IMR-90 (cell line): Measurements from ENCODE around the gene TMEM101. TPM values are rescaled to one million over a fixed set of nuclear protein-coding genes. Genes with fewer than 3 reads are reported as not detected.

Experiments used
- ATAC-seq: fragments of 200-7000 bp; cut with Tn5 transposase; 2 replicates; pipeline ENCODE4 v1.9.1; 2020; ENCODE audit warnings: low read depth, mild to moderate bottlenecking, moderate library complexity
- BruUV-seq: library from RNA; stranded (reverse); fragments of 400-500 nt; replicated peaks from 2 replicates; lab custom pipeline; 2021; lab: Mats Ljungman, UMichigan
- CTCF ChIA-PET: fragments of 300-600 bp; formaldehyde crosslinking; extraction: SDS; loops from one replicate; lab custom pipeline; 2021; ENCODE audit warnings: antibody characterized with exemption; lab: Yijun Ruan, JAX
- POLR2A ChIA-PET: fragments of 300-600 bp; sonication (Branson Sonifier 250); formaldehyde crosslinking; loops from one replicate; lab custom pipeline; 2022; ENCODE audit warnings: antibody characterized with exemption; ENCODE audit not compliant: unreplicated experiment; lab: Charles Lee
- DNase-seq: peaks from one replicate; pipeline ENCODE4 v3.0.0; 2013
- H2AFZ ChIP-seq: replicated peaks from 2 replicates; pipeline ENCODE3; 2013; ENCODE audit warnings: low read length, mild to moderate bottlenecking; ENCODE audit not compliant: poor library complexity
- H2AK5ac ChIP-seq: 2 replicates; pipeline ENCODE4 v1.6.1; 2013; ENCODE audit warnings: low read depth, low read length, inconsistent platforms
- H2AK9ac ChIP-seq: replicated peaks from 2 replicates; pipeline ENCODE3; 2013; ENCODE audit warnings: mild to moderate bottlenecking, low read depth, low read length, moderate library complexity; ENCODE audit not compliant: poor library complexity
- H2BK120ac ChIP-seq: 2 replicates; pipeline ENCODE4 v1.6.1; 2013; ENCODE audit warnings: low read depth, low read length, inconsistent platforms
- H2BK15ac ChIP-seq: 3 replicates; pipeline ENCODE4 v1.6.1; 2013; ENCODE audit warnings: low read depth, low read length, inconsistent platforms
- H2BK20ac ChIP-seq: 2 replicates; pipeline ENCODE4 v1.6.1; 2013; ENCODE audit warnings: low read depth, mild to moderate bottlenecking, inconsistent platforms, low read length, moderate library complexity
- H2BK5ac ChIP-seq: 2 replicates; pipeline ENCODE4 v1.6.1; 2013; ENCODE audit warnings: mild to moderate bottlenecking, low read depth, low read length, inconsistent platforms; ENCODE audit not compliant: poor library complexity, severe bottlenecking
- H3K14ac ChIP-seq: replicated peaks from 2 replicates; pipeline ENCODE4 v1.6.1; 2013; ENCODE audit warnings: low read depth, low read length, inconsistent platforms
- H3K18ac ChIP-seq: 2 replicates; pipeline ENCODE4 v1.6.1; 2013; ENCODE audit warnings: low read depth, low read length, control low read depth
- H3K23ac ChIP-seq: 2 replicates; pipeline ENCODE4 v1.6.1; 2013; ENCODE audit warnings: low read depth, low read length, inconsistent platforms
- H3K27ac ChIP-seq: 2 replicates; pipeline ENCODE4 v1.5.1; 2013; ENCODE audit warnings: mild to moderate bottlenecking, control low read depth, low read length; ENCODE audit not compliant: insufficient read depth
- H3K27me3 ChIP-seq: 2 replicates; pipeline ENCODE4 v1.6.1; 2013; ENCODE audit warnings: low read length; ENCODE audit not compliant: control insufficient read depth, insufficient read depth
- H3K36me3 ChIP-seq: 2 replicates; pipeline ENCODE4 v1.6.1; 2013; ENCODE audit warnings: low read length, mixed read lengths; ENCODE audit not compliant: control insufficient read depth, insufficient read depth
- H3K4ac ChIP-seq: 2 replicates; pipeline ENCODE4 v1.6.1; 2013; ENCODE audit warnings: low read depth, low read length, inconsistent platforms
- H3K4me1 ChIP-seq: 2 replicates; pipeline ENCODE4 v1.6.1; 2013; ENCODE audit warnings: low read length, mixed read lengths; ENCODE audit not compliant: control insufficient read depth, insufficient read depth
- H3K4me2 ChIP-seq: 2 replicates; pipeline ENCODE4 v1.6.1; 2013; ENCODE audit warnings: low read depth, mild to moderate bottlenecking, control low read depth, low read length, moderate library complexity
- H3K4me3 ChIP-seq: 2 replicates; pipeline ENCODE4 v1.5.1; 2013; ENCODE audit warnings: low read depth, mild to moderate bottlenecking, control low read depth, low read length, moderate library complexity; ENCODE audit not compliant: insufficient read depth
- H3K56ac ChIP-seq: 2 replicates; pipeline ENCODE4 v1.6.1; 2013; ENCODE audit warnings: low read length, inconsistent platforms; ENCODE audit not compliant: insufficient read depth; ENCODE audit errors: extremely low read depth
- H3K79me1 ChIP-seq, 2 experiments: 2 replicates each; pipeline ENCODE4 v1.6.1; 2013; ENCODE audit warnings: low read length in 2 of 2, inconsistent platforms in 1 of 2, low read depth in 1 of 2
- H3K9ac ChIP-seq: 2 replicates; pipeline ENCODE4 v1.6.1; 2013; ENCODE audit warnings: low read depth, low read length, control low read depth
- H3K9me1 ChIP-seq: 2 replicates; pipeline ENCODE4 v1.6.1; 2013; ENCODE audit warnings: low read length, inconsistent platforms; ENCODE audit not compliant: insufficient read depth
- H3K9me3 ChIP-seq: 2 replicates; pipeline ENCODE4 v1.6.1; 2013; ENCODE audit warnings: low read length; ENCODE audit not compliant: control insufficient read depth, insufficient read depth
- H4K20me1 ChIP-seq: 2 replicates; pipeline ENCODE4 v1.6.1; 2013; ENCODE audit warnings: low read length, inconsistent platforms; ENCODE audit not compliant: insufficient read depth
- H4K5ac ChIP-seq: 2 replicates; pipeline ENCODE4 v1.6.1; 2013; ENCODE audit warnings: mild to moderate bottlenecking, low read depth, low read length, control low read depth
- H4K8ac ChIP-seq, 2 experiments: 2 replicates each; pipeline ENCODE4 v1.6.1; 2013; ENCODE audit warnings: low read depth in 2 of 2, low read length in 2 of 2, control low read depth in 1 of 2, inconsistent platforms in 1 of 2
- H4K91ac ChIP-seq: 2 replicates; pipeline ENCODE4 v1.6.1; 2013; ENCODE audit warnings: low read depth, low read length, inconsistent platforms; ENCODE audit not compliant: insufficient read depth
- BHLHE40 ChIP-seq: fragments of 150-350 bp; IDR thresholded peaks from 2 replicates; pipeline ENCODE4 v1.6.1; 2016; ENCODE audit warnings: mild to moderate bottlenecking, low read depth, low read length
- CEBPB ChIP-seq: IDR thresholded peaks from 2 replicates; pipeline ENCODE4 v1.6.1; 2012; ENCODE audit warnings: low read depth, low read length, improper control_type of control experiment
- CHD1 ChIP-seq: IDR thresholded peaks from 2 replicates; pipeline ENCODE4 v1.6.1; 2012; ENCODE audit warnings: low read depth, low read length, improper control_type of control experiment
- FOS ChIP-seq: fragments of 150-350 bp; IDR thresholded peaks from 2 replicates; pipeline ENCODE4 v1.6.1; 2016; ENCODE audit warnings: low read depth, low read length
- MAFK ChIP-seq: IDR thresholded peaks from 2 replicates; pipeline ENCODE4 v1.6.1; 2012; ENCODE audit warnings: low read depth, low read length, improper control_type of control experiment
- MXI1 ChIP-seq: IDR thresholded peaks from 2 replicates; pipeline ENCODE4 v1.6.1; 2012; ENCODE audit warnings: low read depth, mild to moderate bottlenecking, low read length, moderate library complexity, borderline replicate concordance
- NFE2L2 ChIP-seq: fragments of 150-350 bp; IDR thresholded peaks from 2 replicates; pipeline ENCODE4 v1.6.1; 2016; ENCODE audit warnings: low read depth, mild to moderate bottlenecking, low read length
- POLR2A ChIP-seq: IDR thresholded peaks from 2 replicates; pipeline ENCODE4 v1.6.1; 2012; ENCODE audit warnings: mild to moderate bottlenecking, low read depth, low read length
- RAD21 ChIP-seq: IDR thresholded peaks from 2 replicates; pipeline ENCODE4 v1.6.1; 2012; ENCODE audit warnings: low read length, improper control_type of control experiment
- RFX5 ChIP-seq: IDR thresholded peaks from 2 replicates; pipeline ENCODE4 v1.8.0; 2012; ENCODE audit warnings: low read depth, mild to moderate bottlenecking, low read length, moderate library complexity
- SMC3 ChIP-seq: fragments of 150-350 bp; IDR thresholded peaks from 2 replicates; pipeline ENCODE4 v1.6.1; 2016; ENCODE audit warnings: low read depth, mild to moderate bottlenecking, antibody characterized with exemption, low read length, moderate library complexity
- WGBS, 2 experiments: methylation state at CpG; one replicate each; pipeline versions ENCODE4 v1.1.5 to v1.1.7; 2013; ENCODE audit warnings: missing lambda C conversion rate in 2 of 2; ENCODE audit not compliant: insufficient read length in 1 of 2; ENCODE audit errors: extremely low coverage in 2 of 2; 5-methylcytosine and 5-hydroxymethylcytosine counted together
- dilution Hi-C: fragments of 300-500 bp; cut with HindIII; formaldehyde crosslinking; loops from one replicate; pipeline ENCODE4 v1.14.3; 2018; ENCODE audit warnings: low sequenced_read_pairs; ENCODE audit not compliant: unreplicated experiment
- in situ Hi-C: fragments of 300-500 bp; cut with MboI; formaldehyde crosslinking; loops from 3 replicates; pipeline ENCODE4 v1.14.3; 2019; ENCODE audit warnings: low sequenced_read_pairs, inconsistent platforms, mixed read lengths
- intact Hi-C: fragments of 100-400 bp; cut with micrococcal nuclease; formaldehyde crosslinking; loops from 2 replicates; pipeline ENCODE4 v1.10.0; 2022
- polyA plus RNA-seq, 3 experiments: library from polyadenylated mRNA; depleted of rRNA; stranded (reverse); fragments of >200 nt; gene quantifications; 2 replicates each; pipeline ENCODE4 v1.2.3, GENCODE V29; 2012; ENCODE audit warnings: low replicate concordance in 1 of 3
- total RNA-seq: library from RNA; depleted of rRNA; stranded (reverse); fragments of >200 nt; gene quantifications from 2 replicates; pipeline ENCODE4 v1.2.3, GENCODE V29; 2012

Gene TMEM101
- total and polyA plus RNA-seq, 2 of the 4 experiments (the other 2 are of a cell fraction), result 30.7 to 36.6 TPM

GRCh38 chr17:44038604-44039011 lies 23.8 kb upstream of the TMEM101 start:
- Histone ChIP-seq H3K27ac (no peak overlapping the region), H4K91ac (no peak overlapping the region), H3K14ac (no peak overlapping the region), H2BK15ac (no peak overlapping the region), H4K8ac (no peak overlapping the region), H3K56ac (no peak overlapping the region), H3K4me2 (no peak overlapping the region), H3K4me3 (no peak overlapping the region), H3K18ac (no peak overlapping the region), H2AK5ac (no peak overlapping the region), H3K9ac (no peak overlapping the region), H3K9me1 (no peaks in the 10 kb centered on the region), H3K4me1 (peaks cover 5% of the 10 kb centered on the region), H3K79me1 (peaks cover 16 to 59% of the 10 kb centered on the region in 2 experiments), H3K9me3 (no peaks in the 10 kb centered on the region), H3K23ac (no peak overlapping the region), H2BK5ac (no peak overlapping the region), H3K36me3 (peaks cover 29% of the 10 kb centered on the region), H2BK20ac (no peak overlapping the region), H3K4ac (no peak overlapping the region), H4K5ac (no peak overlapping the region), H4K20me1 (peaks cover 47% of the 10 kb centered on the region), H2AFZ (no peak overlapping the region), H2BK120ac (no peak overlapping the region), H3K27me3 (no peaks in the 10 kb centered on the region), H2AK9ac (no peak overlapping the region)
- no peak for ATAC-seq
- intact Hi-C loops, result no loop called here
- POLR2A ChIA-PET, result no interaction called here
- no TSS peak for BruUV-seq
- dilution Hi-C loops, result no loop called here
- TF ChIP-seq FOS (no peak), SMC3 (no peak), CHD1 (no peak), NFE2L2 (no peak), MXI1 (no peak), CEBPB (no peak), MAFK (no peak), BHLHE40 (no peak), RFX5 (no peak), RAD21 (no peak), POLR2A (no peak)
- no CpG with 5 or more reads among the region's 3 CpGs for WGBS, 2 experiments
- in situ Hi-C loops, result no loop called here
- no peak for DNase-seq
- CTCF ChIA-PET, result interaction anchor here (0.6 kb wide), 1 partner anchor 15 kb away, joined by 3 read pairs; no protein-coding TSS in a partner anchor
